Testis (tissue), 3 donors: ENCODE data around the gene MCM10. TPM values are rescaled to one million over a fixed set of nuclear protein-coding genes. Genes with fewer than 3 reads are reported as not detected.

Source experiments
- DNase-seq: peaks from one replicate; pipeline ENCODE4 v3.0.0-alpha.2; 2019
- H3K27ac ChIP-seq, 2 donors: fragments of 200-600 bp; sonication (generic); one replicate each; pipeline ENCODE4 v1.5.1; 2019
- H3K27me3 ChIP-seq: fragments of 200-600 bp; sonication (generic); one replicate; pipeline ENCODE4 v1.5.1; 2019
- H3K36me3 ChIP-seq: fragments of 200-600 bp; sonication (generic); one replicate; pipeline ENCODE4 v1.5.1; 2017; ENCODE audit warnings: low read depth; ENCODE audit errors: missing control alignments
- H3K4me1 ChIP-seq: fragments of 200-600 bp; sonication (generic); one replicate; pipeline ENCODE4 v1.5.1; 2019
- H3K4me3 ChIP-seq, 2 donors: fragments of 200-600 bp; sonication (generic); one replicate each; pipeline ENCODE4 v1.5.1; 2017 to 2019
- H3K9me3 ChIP-seq: fragments of 200-600 bp; sonication (generic); one replicate; pipeline ENCODE4 v1.5.1; 2017
- POLR2A ChIP-seq: fragments of 450-650 bp; IDR thresholded peaks from one replicate; pipeline ENCODE4 v1.6.1; 2017; ENCODE audit warnings: antibody characterized with exemption, mild to moderate bottlenecking, moderate library complexity
- WGBS, 2 donors: methylation state at CpG; one replicate each; pipeline ENCODE4 v1.1.5; 2018; 5-methylcytosine and 5-hydroxymethylcytosine counted together
- intact Hi-C: fragments of 100-400 bp; cut with DNase I; formaldehyde crosslinking; loops from one replicate; pipeline ENCODE4 v1.15.1; 2023; ENCODE audit warnings: low total_unique reads
- polyA plus RNA-seq: library from polyadenylated mRNA; stranded (reverse); fragments of 350-450 nt; fragmentation: Illumina TruSeq; extraction: RNeasy Lipid Tissue Mini Kit (QIAGEN cat#74804); gene quantifications from one replicate; pipeline ENCODE4 v1.2.3, GENCODE V29; 2014; ENCODE audit warnings: low read depth, low replicate concordance; ENCODE audit not compliant: insufficient read depth
- total RNA-seq, 2 donors: library from RNA; depleted of rRNA; stranded (reverse); fragments of >200 nt; gene quantifications; one replicate each; pipeline ENCODE4 v1.2.3, GENCODE V29; 2016
- TF ChIP-seq, protein P1 (sequence below), 3 experiments: fragments of 450-650 bp in 2 of 3; fragments of 200-600 bp in 1 of 3; sonication (generic) in 1 of 3; IDR thresholded peaks; one replicate each; pipeline ENCODE4 v1.5.1; 2016 to 2019; ENCODE audit warnings: antibody characterized with exemption in 3 of 3, mild to moderate bottlenecking in 2 of 3, moderate library complexity in 1 of 3

MCM10 gene
- total and polyA plus RNA-seq, 3 donors from 2014 or later: 2.0 to 5.3 (median 2.1) TPM

DNA sequence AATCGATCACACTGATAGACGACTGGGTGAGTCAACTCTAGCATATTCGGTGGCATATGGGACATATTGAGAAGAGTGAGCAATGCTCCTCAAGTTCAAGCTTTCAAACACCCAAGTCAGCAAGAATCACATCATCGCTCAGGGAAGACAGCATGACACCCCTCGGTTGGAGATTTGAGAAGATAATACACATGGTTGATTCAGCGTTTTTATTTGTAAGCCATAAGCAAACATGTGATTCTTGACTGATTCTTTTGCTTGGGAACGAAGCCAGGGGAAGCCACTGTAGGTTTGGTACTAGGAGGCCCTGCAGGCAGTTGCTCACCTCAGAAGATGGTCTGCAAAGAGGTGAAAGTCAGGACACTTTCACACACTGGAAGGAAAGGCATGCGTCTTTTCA, 60.2 kb downstream of the MCM10 start:
- intact Hi-C loops: no loop called here
- Histone ChIP-seq H3K27me3 (no peaks in the 10 kb centered on the region), H3K27ac (no peak overlapping the region), H3K9me3 (no peaks in the 10 kb centered on the region), H3K4me1 (no peaks in the 10 kb centered on the region), H3K4me3 (no peak overlapping the region), H3K36me3 (no peaks in the 10 kb centered on the region)
- DNase-seq: no peak
- WGBS, 2 donors: 90 to 92% methylated on average over 8 of the region's 8 CpGs
- TF ChIP-seq, protein P1, sequence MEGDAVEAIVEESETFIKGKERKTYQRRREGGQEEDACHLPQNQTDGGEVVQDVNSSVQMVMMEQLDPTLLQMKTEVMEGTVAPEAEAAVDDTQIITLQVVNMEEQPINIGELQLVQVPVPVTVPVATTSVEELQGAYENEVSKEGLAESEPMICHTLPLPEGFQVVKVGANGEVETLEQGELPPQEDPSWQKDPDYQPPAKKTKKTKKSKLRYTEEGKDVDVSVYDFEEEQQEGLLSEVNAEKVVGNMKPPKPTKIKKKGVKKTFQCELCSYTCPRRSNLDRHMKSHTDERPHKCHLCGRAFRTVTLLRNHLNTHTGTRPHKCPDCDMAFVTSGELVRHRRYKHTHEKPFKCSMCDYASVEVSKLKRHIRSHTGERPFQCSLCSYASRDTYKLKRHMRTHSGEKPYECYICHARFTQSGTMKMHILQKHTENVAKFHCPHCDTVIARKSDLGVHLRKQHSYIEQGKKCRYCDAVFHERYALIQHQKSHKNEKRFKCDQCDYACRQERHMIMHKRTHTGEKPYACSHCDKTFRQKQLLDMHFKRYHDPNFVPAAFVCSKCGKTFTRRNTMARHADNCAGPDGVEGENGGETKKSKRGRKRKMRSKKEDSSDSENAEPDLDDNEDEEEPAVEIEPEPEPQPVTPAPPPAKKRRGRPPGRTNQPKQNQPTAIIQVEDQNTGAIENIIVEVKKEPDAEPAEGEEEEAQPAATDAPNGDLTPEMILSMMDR (IDR thresholded peaks at IDR 0.05): no peak
- TF ChIP-seq POLR2A: no peak

DNA sequence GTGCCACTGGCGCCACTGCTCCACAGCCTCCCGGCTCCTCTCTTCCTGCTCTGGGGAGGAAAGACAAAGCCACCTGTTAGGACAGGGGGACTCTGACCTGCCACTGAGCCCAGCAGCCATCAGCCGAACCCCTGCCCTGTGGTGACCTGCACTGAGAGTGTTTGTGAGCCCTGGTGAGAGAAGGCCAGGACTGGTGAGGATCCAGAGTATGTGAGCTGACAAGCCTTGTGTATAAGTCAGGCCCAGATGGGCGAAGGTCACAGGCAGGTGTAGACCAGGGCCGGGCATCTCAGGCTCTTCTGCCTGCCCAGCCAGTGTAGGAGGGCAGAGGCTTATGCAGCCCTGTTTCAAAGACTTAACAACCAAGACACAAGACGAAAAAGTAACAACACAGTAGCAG, 60.8 kb downstream of the MCM10 start:
- WGBS, 2 donors: 80 to 97% methylated on average over 5 to 6 of the region's 6 CpGs
- no peak for DNase-seq
- Histone ChIP-seq H3K27ac (no peak overlapping the region), H3K4me1 (no peaks in the 10 kb centered on the region), H3K27me3 (no peaks in the 10 kb centered on the region), H3K36me3 (no peaks in the 10 kb centered on the region), H3K9me3 (no peaks in the 10 kb centered on the region), H3K4me3 (no peak overlapping the region)
- TF ChIP-seq, protein P1 (IDR thresholded peaks at IDR 0.05): no peak
- TF ChIP-seq POLR2A: no peak
- intact Hi-C loops: no loop called here

DNA sequence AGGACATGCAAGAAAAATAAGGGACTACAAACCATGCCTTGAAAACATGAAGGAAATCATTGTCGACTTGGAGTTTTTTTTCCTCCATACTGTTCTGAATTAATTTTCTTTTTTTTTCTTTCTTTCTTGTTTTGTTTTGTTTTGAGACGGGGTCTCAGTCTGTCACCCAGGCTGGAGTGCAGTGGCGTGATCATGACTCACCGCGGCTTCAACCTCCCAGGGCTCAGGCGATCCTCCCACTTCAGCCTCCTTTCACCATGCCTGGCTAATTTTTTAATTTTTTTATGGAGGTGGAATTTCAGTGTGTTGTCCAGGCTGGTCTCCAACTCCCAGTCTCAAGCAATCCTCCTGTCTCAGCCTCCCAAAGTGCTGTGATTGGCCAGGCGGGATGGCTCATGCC, 61.2 kb downstream of the MCM10 start:
- no peaks in the 10 kb centered on the region for H3K9me3 ChIP-seq
- no peaks in the 10 kb centered on the region for H3K4me1 ChIP-seq
- intact Hi-C loops: no loop called here
- no peak for DNase-seq
- H3K27me3 ChIP-seq: no peaks in the 10 kb centered on the region
- no peak overlapping the region for H3K27ac ChIP-seq
- WGBS, 2 donors: 96 to 97% methylated on average over 7 of the region's 7 CpGs
- no peak overlapping the region for H3K4me3 ChIP-seq
- H3K36me3 ChIP-seq: no peaks in the 10 kb centered on the region
- TF ChIP-seq, protein P1 (IDR thresholded peaks at IDR 0.05): no peak
- TF ChIP-seq POLR2A: no peak

DNA sequence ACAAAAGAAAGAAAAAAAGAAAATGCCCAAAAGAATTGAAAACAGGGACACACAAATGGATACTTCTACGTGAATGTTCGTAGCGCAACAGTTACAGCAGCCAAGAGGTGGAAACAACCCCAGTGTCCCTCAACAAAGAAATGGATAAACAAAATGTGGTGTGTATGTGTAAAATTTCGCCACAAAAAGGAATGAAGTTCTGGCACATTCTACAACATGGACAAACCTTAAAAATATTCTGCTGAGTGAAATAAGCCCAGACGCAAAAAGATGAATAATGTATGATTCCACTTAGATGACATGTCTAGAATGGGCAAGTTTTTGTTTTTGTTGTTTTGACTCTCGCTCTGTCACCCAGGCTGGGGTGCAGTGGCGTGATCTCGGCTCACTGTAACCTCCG, 61.9 kb downstream of the MCM10 start:
- no peaks in the 10 kb centered on the region for H3K36me3 ChIP-seq
- H3K4me3 ChIP-seq: no peak overlapping the region
- no peak overlapping the region for H3K27ac ChIP-seq
- 92% methylated on average over 9 of the region's 9 CpGs for WGBS, 2 donors
- H3K27me3 ChIP-seq: no peaks in the 10 kb centered on the region
- intact Hi-C loops: no loop called here
- H3K9me3 ChIP-seq: no peaks in the 10 kb centered on the region
- DNase-seq: no peak
- H3K4me1 ChIP-seq: no peaks in the 10 kb centered on the region
- no peak for TF ChIP-seq POLR2A
- TF ChIP-seq, protein P1 (IDR thresholded peaks at IDR 0.05): no peak

DNA sequence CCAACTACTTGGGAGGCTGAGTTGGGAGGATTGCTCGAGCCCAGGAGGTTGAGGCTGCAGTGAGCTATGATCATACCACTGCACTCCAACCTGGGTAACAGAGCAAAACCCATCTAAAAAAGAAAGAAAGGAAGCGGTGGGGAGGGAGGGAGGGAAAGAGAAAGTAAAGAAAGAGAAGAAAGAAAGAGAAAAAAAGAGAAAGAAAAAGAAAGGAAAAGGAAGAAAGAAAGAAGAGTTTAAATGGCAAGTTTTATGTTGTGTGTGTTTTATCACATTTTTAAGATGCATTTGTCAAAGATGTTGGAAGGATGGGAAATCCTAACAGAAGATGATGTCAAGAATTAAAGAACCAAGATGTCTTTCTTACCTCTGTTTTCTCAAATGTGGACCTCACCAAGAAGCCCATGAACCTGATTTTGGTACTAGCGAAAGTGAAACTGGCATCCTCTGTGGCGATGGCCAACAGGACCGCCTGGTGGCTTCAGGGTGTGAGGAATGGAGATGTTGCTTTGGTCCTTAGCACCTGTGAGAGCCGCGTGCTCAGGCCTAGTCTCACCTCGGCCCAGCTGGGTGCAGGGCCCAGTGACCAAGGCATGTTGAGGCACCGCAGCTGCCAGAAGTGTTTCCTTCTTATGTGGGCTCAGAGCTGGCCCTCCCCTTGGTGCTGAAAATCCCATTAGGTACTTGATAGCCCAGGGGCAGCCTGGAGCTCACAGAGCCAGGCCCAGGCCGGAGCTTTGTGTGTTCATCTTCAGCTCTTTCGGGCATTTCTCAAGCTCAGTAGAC, 63.0 kb downstream of the MCM10 start:
- TF ChIP-seq POLR2A: no peak
- TF ChIP-seq, protein P1 (IDR thresholded peaks at IDR 0.05): no peak
- Histone ChIP-seq H3K4me3 (no peak overlapping the region), H3K4me1 (no peaks in the 10 kb centered on the region), H3K9me3 (no peaks in the 10 kb centered on the region), H3K36me3 (no peaks in the 10 kb centered on the region), H3K27me3 (no peaks in the 10 kb centered on the region), H3K27ac (no peak overlapping the region)
- DNase-seq: no peak
- intact Hi-C loops: no loop called here
- 90 to 92% methylated on average over 11 of the region's 11 CpGs for WGBS, 2 donors
